Stimulated activated CD8-positive, alpha-beta memory T cell treated with anti-CD3 and anti-CD28 coated beads, Interleukin-12 subunit alpha, Interleukin-12 subunit beta, amount 100 ng/mL, for 24 hours (primary cell): ENCODE data around the gene MVD.

Source experiments
- DNase-seq: peaks from one replicate; pipeline ENCODE4 v3.0.0-alpha.2; 2020; ENCODE audit errors: extremely low read depth

Gene MVD

GRCh38 chr16:88606148-88606757 is 56.6 kb downstream of the MVD start:
- DNase-seq, result no peak

GRCh38 chr16:88605186-88606147 is 57.4 kb downstream of the MVD start:
- DNase-seq, result no peak

- DNase-seq, result no peak
Measured at GRCh38 chr16:88602091-88602490, 60.8 kb downstream of the MVD start.
